Activated CD4-positive, alpha-beta T cell treated with anti-CD3 and anti-CD28 coated beads, Interleukin-2, amount 10 ng/mL, durations not matched to agents 7 days and 5 days (primary cell): ENCODE measurements around the gene ETV6. TPM values are rescaled to one million over a fixed set of nuclear protein-coding genes. Genes with fewer than 3 reads are reported as not detected.

ENCODE experiments used
- CTCF ChIA-PET: fragments of 350-600 bp; sonication (Branson Sonifier 250); formaldehyde crosslinking; loops from one replicate; lab custom pipeline; 2021; ENCODE audit warnings: antibody characterized with exemption; lab: Charles Lee
- POLR2A ChIA-PET: fragments of 350-600 bp; sonication (Branson Sonifier 250); formaldehyde crosslinking; loops from one replicate; lab custom pipeline; 2021; ENCODE audit warnings: antibody characterized with exemption; lab: Charles Lee
- DNase-seq: peaks from one replicate; pipeline ENCODE4 v3.0.0-alpha.2; 2020
- H3K27ac Mint-ChIP-seq: one replicate; pipeline ENCODE4 v1.8.0; 2021; ENCODE audit warnings: mild to moderate bottlenecking, moderate library complexity, mixed read lengths
- H3K27me3 Mint-ChIP-seq: one replicate; pipeline ENCODE4 v1.8.0; 2021; ENCODE audit warnings: mixed read lengths
- H3K36me3 Mint-ChIP-seq: one replicate; pipeline ENCODE4 v1.8.0; 2021; ENCODE audit warnings: low read depth, mixed read lengths
- H3K4me1 Mint-ChIP-seq: one replicate; pipeline ENCODE4 v1.8.0; 2021; ENCODE audit warnings: mixed read lengths
- H3K4me3 Mint-ChIP-seq: one replicate; pipeline ENCODE4 v1.8.0; 2021; ENCODE audit warnings: mild to moderate bottlenecking, moderate library complexity, mixed read lengths
- H3K9me3 Mint-ChIP-seq: one replicate; pipeline ENCODE4 v1.8.0; 2021; ENCODE audit warnings: mixed read lengths
- total RNA-seq, 2 experiments: library from RNA; stranded (reverse); gene quantifications; one replicate each; pipeline ENCODE4 v1.2.3, GENCODE V29; 2021

ETV6 gene
- total RNA-seq, 2 experiments from 2014 or later: 34.2 to 36.6 TPM

DNA sequence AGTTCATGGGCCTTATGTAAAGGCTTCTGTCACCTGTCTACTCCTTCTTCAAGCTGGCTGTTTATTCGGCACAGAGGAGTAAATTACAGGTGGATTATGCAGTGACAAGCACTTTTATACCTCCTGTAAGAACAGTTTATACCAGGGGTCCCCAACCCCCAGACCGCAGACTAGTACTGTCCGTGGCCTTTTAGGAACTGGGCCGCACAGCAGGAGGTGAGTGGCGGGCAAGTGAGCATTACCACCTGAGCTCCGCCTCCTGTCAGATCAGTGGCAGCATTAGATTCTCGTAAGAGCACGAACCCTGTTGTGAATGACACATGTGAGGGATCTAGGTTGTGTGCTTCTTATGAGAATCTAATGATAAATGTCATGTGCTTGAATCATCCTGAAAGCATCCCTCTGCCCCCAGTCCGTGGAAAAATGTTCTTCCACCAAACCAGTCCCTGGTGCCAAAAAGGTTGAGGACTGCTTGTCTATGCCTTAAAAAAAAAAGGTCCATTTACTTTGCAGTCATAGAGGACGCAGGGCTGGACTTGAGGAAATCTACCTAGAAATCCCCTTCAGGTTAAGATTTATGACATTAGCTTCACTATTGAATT, 78.8 kb downstream of the ETV6 start:
- H3K27ac Mint-ChIP-seq: peak overlapping the region; percentile 47
- CTCF ChIA-PET: interaction anchor here (0.7 to 2.1 kb wide), 6 partner anchors 9 to 305 kb away, joined by 3 to 5 read pairs (median 4); no protein-coding TSS in a partner anchor
- peaks cover 19% of the 10 kb centered on the region for H3K36me3 Mint-ChIP-seq
- DNase-seq: no peak
- no peak overlapping the region for H3K4me3 Mint-ChIP-seq
- peaks cover 69% of the 10 kb centered on the region for H3K4me1 Mint-ChIP-seq
- no peaks in the 10 kb centered on the region for H3K27me3 Mint-ChIP-seq
- peaks cover 4% of the 10 kb centered on the region for H3K9me3 Mint-ChIP-seq
- POLR2A ChIA-PET: no interaction called here

DNA sequence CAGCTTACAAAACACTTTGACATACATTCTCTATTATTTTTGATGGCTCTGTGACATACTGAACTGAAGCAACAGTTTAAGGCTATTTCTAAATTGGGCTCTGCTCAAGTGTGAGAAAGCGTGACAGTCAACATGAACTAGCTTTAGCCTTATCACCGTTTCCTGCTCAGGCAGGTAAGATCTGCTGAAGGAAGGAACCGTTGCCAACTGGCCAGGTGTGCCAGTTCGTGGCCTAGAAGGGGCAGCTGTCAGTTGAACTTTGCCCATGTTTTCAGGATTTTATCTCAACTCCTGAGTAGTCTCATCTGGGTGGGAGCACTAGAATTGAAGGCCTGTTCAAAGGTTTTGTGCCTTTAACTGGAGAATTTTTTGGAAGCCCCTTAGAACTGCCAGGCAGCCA, 79.5 kb downstream of the ETV6 start:
- no peak for DNase-seq
- Mint-ChIP-seq H3K4me3 (no peak overlapping the region), H3K36me3 (peaks cover 21% of the 10 kb centered on the region), H3K4me1 (peaks cover 76% of the 10 kb centered on the region), H3K27ac (peak overlapping the region; percentile 15), H3K27me3 (no peaks in the 10 kb centered on the region), H3K9me3 (peaks cover 4% of the 10 kb centered on the region)
- POLR2A ChIA-PET: no interaction called here
- CTCF ChIA-PET: interaction anchor here (0.7 to 2.1 kb wide), 3 partner anchors 9 to 220 kb away, joined by 4 to 5 read pairs (median 4); no protein-coding TSS in a partner anchor

DNA sequence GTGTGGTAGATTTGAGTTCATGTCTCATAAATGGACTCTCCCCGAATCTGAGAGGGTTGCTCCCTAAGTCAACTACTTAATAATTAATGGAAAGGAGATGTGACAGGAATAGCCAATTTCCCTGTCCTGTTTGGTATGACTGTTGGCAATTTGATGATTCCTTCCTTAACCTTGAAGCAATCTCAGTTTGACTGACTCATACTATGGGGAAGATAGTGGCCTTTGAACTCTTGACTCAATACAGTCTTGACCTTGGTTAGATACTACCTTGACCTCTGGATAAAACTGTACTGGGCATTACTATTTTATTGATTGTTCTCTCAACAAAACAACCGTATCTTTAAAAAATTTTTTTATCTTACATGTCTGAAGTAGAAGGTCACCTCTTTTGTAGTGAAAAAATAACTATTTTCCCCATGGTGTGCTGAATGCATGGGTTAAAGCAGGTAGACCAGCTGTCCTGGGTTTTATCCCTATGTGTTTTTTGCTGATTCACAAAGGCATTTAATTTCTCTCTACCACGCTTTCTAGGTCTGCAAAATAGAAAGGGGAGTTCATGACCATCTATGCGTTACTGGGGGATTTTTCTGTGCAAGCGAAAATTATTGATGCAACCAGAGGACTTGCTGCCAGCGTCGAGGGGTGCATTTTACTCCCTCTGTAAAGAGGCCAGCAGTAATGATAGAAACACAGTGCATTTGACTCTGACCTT, 80.1 kb downstream of the ETV6 start:
- no peaks in the 10 kb centered on the region for H3K27me3 Mint-ChIP-seq
- H3K9me3 Mint-ChIP-seq: peaks cover 4% of the 10 kb centered on the region
- POLR2A ChIA-PET: no interaction called here
- H3K4me1 Mint-ChIP-seq: peaks cover 78% of the 10 kb centered on the region
- H3K27ac Mint-ChIP-seq: peak overlapping the region; percentile 15
- no peak for DNase-seq
- CTCF ChIA-PET: interaction anchor here (0.9 to 2.1 kb wide), 2 partner anchors 13 to 304 kb away, joined by 4 to 5 read pairs; no protein-coding TSS in a partner anchor
- peaks cover 24% of the 10 kb centered on the region for H3K36me3 Mint-ChIP-seq
- no peak overlapping the region for H3K4me3 Mint-ChIP-seq

DNA sequence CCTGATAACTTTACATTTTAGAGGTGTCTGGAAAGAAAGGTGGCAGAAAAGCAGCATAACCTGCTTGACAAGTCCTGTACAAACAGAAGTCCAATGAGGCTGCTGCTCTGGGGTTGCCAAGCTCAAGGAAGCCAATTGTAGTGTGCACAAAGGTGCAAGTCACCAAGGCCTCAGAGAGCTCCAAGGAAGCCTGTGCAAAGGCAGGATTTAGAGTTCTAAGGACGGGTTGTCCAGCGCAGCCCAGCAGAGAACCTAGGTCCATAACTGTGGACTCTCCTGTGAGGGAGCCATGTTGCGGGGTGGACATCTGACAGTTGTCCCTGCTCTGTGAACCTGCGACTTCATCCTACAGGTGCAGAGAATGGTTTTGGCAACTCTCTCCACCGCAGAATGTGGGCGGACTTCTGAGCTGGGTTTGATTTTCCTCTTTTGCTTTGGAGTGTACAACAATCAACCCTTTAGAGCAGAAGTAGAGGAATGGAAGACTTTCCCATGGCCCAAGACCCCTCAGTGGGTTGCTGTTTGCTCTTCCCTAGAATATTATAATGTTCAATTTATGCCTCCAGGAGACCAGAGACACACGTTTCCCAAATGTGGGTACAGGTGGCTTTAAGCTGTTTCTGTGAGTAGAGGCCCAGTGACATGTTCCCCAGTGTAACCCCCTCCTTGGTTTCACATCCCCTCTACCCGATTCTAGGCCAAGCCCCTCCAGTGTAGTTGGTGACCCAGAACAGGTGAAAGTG, 81.0 kb downstream of the ETV6 start:
- peaks cover 77% of the 10 kb centered on the region for H3K4me1 Mint-ChIP-seq
- ChIA-PET POLR2A (no interaction called here), CTCF (interaction anchor here (0.7 to 0.9 kb wide), 3 partner anchors 38 to 303 kb away, joined by 3 to 4 read pairs (median 3); no protein-coding TSS in a partner anchor)
- H3K27ac Mint-ChIP-seq: peak overlapping the region; percentile 81
- H3K36me3 Mint-ChIP-seq: peaks cover 21% of the 10 kb centered on the region
- no peak for DNase-seq
- H3K9me3 Mint-ChIP-seq: peaks cover 4% of the 10 kb centered on the region
- H3K4me3 Mint-ChIP-seq: no peak overlapping the region
- H3K27me3 Mint-ChIP-seq: no peaks in the 10 kb centered on the region

DNA sequence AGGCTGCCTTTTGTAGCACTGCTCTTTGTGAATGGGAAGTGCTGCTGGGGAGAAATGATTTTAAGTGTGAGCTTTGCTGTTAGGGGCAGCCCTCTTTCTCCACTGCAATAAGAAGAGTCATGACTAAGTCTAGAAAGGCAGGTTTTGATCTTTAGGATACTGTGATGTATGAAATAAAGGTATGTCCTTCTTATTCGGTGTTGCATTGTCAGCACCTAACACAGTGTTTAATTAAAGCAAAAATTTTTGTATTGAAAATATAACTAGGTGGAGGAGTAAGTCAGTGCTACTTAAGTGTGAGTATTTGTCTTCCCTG, 81.5 kb downstream of the ETV6 start:
- no peaks in the 10 kb centered on the region for H3K27me3 Mint-ChIP-seq
- H3K36me3 Mint-ChIP-seq: peaks cover 19% of the 10 kb centered on the region
- ChIA-PET CTCF (interaction anchor here (0.7 to 0.8 kb wide), 2 partner anchors 39 to 279 kb away, joined by 3 read pairs; no protein-coding TSS in a partner anchor), POLR2A (no interaction called here)
- H3K4me3 Mint-ChIP-seq: peak overlapping the region; percentile 4
- H3K27ac Mint-ChIP-seq: peak overlapping the region; percentile 81
- peaks cover 72% of the 10 kb centered on the region for H3K4me1 Mint-ChIP-seq
- no peaks in the 10 kb centered on the region for H3K9me3 Mint-ChIP-seq
- DNase-seq: no peak

DNA sequence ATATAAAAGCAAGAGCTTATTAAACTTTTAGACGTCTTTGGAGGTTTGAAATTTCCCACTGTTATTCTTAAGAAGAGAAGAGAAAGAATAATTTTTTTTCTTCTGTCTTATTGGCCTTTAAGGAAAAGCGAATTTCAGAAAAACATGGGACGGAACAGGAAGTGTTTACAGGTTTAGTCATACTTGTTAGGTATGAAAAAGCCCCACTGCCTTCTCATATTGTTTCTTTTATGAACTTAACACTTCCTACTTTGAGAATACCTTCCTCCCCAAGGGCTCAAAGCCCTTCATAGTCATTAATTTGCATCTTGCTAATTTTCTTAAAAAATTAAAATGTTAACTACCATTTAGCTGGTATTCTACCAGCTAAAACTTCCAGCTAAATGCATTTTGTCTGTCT, 82.0 kb downstream of the ETV6 start:
- CTCF ChIA-PET: interaction anchor here (0.7 to 0.8 kb wide), 2 partner anchors 39 to 278 kb away, joined by 3 read pairs; no protein-coding TSS in a partner anchor
- Mint-ChIP-seq H3K4me1 (peaks cover 70% of the 10 kb centered on the region), H3K27me3 (no peaks in the 10 kb centered on the region), H3K9me3 (no peaks in the 10 kb centered on the region), H3K27ac (peak overlapping the region; percentile 81), H3K36me3 (peaks cover 18% of the 10 kb centered on the region), H3K4me3 (peak overlapping the region; percentile 7)
- no peak for DNase-seq
- POLR2A ChIA-PET: no interaction called here

DNA sequence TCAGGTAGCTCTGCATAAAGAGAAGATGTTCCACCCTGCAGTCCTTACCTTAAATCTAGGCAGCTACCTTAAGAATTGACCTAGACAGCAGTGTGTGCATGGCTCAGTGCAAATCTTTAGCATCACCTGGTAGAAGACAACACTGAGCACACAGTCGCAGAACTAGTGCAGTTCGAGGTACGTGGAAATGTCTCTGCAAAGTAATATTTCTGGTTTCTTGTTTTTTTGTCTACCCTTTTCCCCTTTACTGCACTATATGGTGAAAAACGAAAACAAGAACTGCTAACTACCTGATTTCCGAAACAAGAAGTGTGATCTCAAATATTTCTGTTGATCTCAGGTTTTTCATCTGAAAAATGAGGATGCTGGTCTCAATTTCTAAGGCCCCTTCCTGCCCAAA, 82.5 kb downstream of the ETV6 start:
- Mint-ChIP-seq H3K27ac (peak overlapping the region; percentile 81), H3K36me3 (peaks cover 19% of the 10 kb centered on the region), H3K27me3 (no peaks in the 10 kb centered on the region), H3K4me1 (peaks cover 65% of the 10 kb centered on the region), H3K9me3 (no peaks in the 10 kb centered on the region), H3K4me3 (peak overlapping the region; percentile 7)
- CTCF ChIA-PET: interaction anchor here (0.6 to 1.5 kb wide), 3 partner anchors 15 to 124 kb away, joined by 3 to 4 read pairs (median 3); no protein-coding TSS in a partner anchor
- POLR2A ChIA-PET: no interaction called here
- no peak for DNase-seq

DNA sequence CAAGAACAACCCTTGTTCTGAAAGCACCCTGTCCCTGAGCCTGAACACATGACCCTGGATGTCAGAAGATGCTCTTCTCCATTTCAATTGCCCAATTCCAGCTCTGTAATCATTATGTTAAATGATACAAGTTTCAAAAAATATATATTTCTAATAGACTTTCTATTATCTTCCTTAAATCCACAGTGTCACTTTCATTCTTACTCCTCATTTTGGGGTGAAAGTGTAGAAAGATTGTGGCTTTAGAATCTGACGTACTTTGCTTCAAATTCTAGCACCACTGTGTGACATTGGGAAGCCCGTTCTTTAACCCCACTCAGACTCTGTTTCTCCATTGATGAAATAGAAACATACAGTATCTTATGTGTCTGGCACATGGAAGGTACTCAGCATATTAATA, 83.2 kb downstream of the ETV6 start:
- ChIA-PET POLR2A (no interaction called here), CTCF (interaction anchor here (0.8 to 1.6 kb wide), 3 partner anchors 15 to 124 kb away, joined by 3 read pairs; no protein-coding TSS in a partner anchor)
- Mint-ChIP-seq H3K4me3 (no peak overlapping the region), H3K27ac (peak overlapping the region; percentile 78), H3K9me3 (no peaks in the 10 kb centered on the region), H3K27me3 (no peaks in the 10 kb centered on the region), H3K36me3 (peaks cover 18% of the 10 kb centered on the region), H3K4me1 (peaks cover 63% of the 10 kb centered on the region)
- no peak for DNase-seq

DNA sequence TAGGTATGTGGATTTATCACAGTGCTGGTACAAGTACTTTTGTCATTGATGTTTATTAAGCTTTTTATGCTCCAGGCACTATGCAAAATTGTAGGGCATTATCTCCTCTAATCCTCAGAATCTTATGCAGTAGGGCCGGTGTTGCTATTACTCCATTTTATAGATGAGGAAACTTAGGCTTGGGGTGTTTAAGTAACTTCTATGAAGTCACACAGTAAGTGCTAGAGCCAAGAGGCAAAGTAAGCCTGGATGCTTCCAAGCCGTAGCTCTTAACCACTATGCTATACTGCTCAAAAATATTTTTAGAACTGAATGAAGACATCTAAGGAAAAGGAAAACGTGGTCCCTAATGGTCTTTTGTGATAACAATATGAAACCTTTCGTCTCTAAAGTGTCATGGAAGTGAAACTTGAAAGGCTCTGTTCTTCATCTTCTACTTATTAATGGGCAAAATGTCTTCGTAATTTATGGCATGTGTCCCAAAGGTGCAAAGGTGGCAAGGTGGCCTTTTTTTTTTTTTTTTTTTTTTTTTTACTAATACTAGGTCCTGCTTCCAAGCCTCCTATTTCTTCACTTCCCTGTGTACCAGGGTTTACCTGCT, 85.2 kb downstream of the ETV6 start:
- POLR2A ChIA-PET: no interaction called here

DNA sequence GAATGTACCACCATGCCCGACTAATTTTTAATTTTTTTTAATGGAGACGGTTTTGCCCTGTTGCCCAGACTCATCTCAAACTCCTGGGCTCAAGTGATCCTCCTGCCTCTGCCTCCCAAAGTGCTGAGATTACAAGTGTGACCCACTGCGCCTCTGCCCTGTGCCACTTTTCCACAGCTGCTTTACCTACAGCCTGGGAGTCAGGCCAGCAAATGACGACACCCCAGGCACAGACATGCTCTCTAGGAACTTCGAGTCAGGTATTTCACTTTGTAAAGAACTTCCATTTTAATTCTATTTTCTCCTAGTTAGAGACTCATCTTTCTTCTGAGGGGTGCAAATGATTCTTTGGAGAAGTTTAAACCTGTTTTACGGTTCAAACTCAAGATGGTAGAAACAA, 89.0 kb downstream of the ETV6 start:
- no peak for DNase-seq
- CTCF ChIA-PET: no interaction called here
- no peak overlapping the region for H3K4me3 Mint-ChIP-seq
- H3K27me3 Mint-ChIP-seq: no peaks in the 10 kb centered on the region
- peaks cover 20% of the 10 kb centered on the region for H3K36me3 Mint-ChIP-seq
- H3K27ac Mint-ChIP-seq: peak overlapping the region; percentile 46
- no peaks in the 10 kb centered on the region for H3K9me3 Mint-ChIP-seq
- POLR2A ChIA-PET: no interaction called here
- peaks cover 24% of the 10 kb centered on the region for H3K4me1 Mint-ChIP-seq

More for the DNA sequence above, 85.2 kb downstream of the ETV6 start:
- no peaks in the 10 kb centered on the region for H3K9me3 Mint-ChIP-seq
- CTCF ChIA-PET: interaction anchor here (0.9 to 1.4 kb wide), 3 partner anchors 10 to 298 kb away, joined by 3 to 9 read pairs (median 3); no protein-coding TSS in a partner anchor
- no peak for DNase-seq
- no peak overlapping the region for H3K4me3 Mint-ChIP-seq
- H3K36me3 Mint-ChIP-seq: peaks cover 21% of the 10 kb centered on the region
- H3K4me1 Mint-ChIP-seq: peaks cover 52% of the 10 kb centered on the region
- H3K27ac Mint-ChIP-seq: no peak overlapping the region
- H3K27me3 Mint-ChIP-seq: no peaks in the 10 kb centered on the region

DNA sequence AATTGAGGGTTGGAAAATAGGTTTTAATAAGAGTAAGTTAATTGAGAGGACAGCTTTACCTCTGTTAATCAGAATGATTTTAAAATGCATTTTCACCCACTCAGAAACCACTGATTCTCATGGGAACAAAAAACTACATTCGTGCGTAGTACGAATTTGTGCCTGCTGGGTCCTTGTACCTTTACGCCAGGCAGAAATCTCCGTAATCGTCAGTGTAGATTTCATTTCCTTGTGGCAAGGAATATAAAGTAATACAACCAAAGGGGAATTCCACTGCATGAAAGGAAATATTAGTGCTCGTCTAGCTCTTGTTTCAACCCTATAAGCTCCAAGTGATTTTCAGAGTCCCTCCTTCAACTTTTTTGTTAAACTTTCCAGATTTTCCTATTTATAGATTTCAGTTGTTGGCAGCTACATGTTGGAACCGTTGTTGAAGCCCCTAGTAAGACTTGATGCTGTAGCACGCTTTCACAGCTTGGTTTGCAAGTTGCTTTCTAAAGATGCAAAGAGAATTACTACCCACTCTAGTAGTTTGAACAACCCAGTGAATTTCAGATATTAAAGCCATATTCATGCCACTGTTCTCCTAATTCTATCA, 90.6 kb downstream of the ETV6 start:
- Mint-ChIP-seq H3K9me3 (no peaks in the 10 kb centered on the region), H3K4me1 (peaks cover 19% of the 10 kb centered on the region), H3K27ac (no peak overlapping the region), H3K27me3 (no peaks in the 10 kb centered on the region), H3K4me3 (no peak overlapping the region), H3K36me3 (peaks cover 15% of the 10 kb centered on the region)
- ChIA-PET POLR2A (no interaction called here), CTCF (interaction anchor here (0.6 to 0.7 kb wide), 3 partner anchors 8 to 250 kb away, joined by 3 to 5 read pairs (median 3); no protein-coding TSS in a partner anchor)
- DNase-seq: no peak
